Aorta (tissue), 5 donors: ENCODE measurements around the gene SMAD3. TPM values are rescaled to one million over a fixed set of nuclear protein-coding genes. Genes with fewer than 3 reads are reported as not detected.
"Not testable (repeated sequence)": the region's sequence is repeated elsewhere in the genome, so short reads cannot be mapped to it uniquely, and the experiment has no call there.

Source experiments
- ATAC-seq: fragments of 200-7000 bp; cut with Tn5 transposase; one replicate; pipeline ENCODE4 v1.9.1; 2022; ENCODE audit warnings: moderate library complexity; ENCODE audit not compliant: low FRiP score
- DNase-seq, 2 donors: peaks; one replicate each; pipeline ENCODE4 v3.0.0-alpha.2; 2020
- H3K27ac ChIP-seq, 2 donors: one replicate each; pipeline ENCODE4 v1.5.1; 2013; ENCODE audit warnings: low read length in 2 of 2, mild to moderate bottlenecking in 2 of 2, moderate library complexity in 2 of 2, control low read depth in 1 of 2, inconsistent platforms in 1 of 2, low read depth in 1 of 2
- H3K27me3 ChIP-seq, 2 donors: one replicate each; pipeline ENCODE4 v1.6.1; 2013; ENCODE audit warnings: control low read depth in 1 of 2, low read length in 1 of 2, mild to moderate bottlenecking in 1 of 2, moderate library complexity in 1 of 2; ENCODE audit not compliant: insufficient read depth in 2 of 2, control insufficient read depth in 1 of 2
- H3K36me3 ChIP-seq, 2 donors: one replicate each; pipeline ENCODE4 v1.6.1; 2013; ENCODE audit warnings: control low read depth in 1 of 2, low read length in 1 of 2, mild to moderate bottlenecking in 1 of 2; ENCODE audit not compliant: insufficient read depth in 2 of 2, control insufficient read depth in 1 of 2
- H3K4me1 ChIP-seq, 2 donors: one replicate each; pipeline ENCODE4 v1.6.1; 2013; ENCODE audit warnings: low read length in 2 of 2, control low read depth in 1 of 2, mild to moderate bottlenecking in 1 of 2, moderate library complexity in 1 of 2; ENCODE audit not compliant: insufficient read depth in 2 of 2, control insufficient read depth in 1 of 2
- H3K4me3 ChIP-seq, 2 donors: one replicate each; pipeline ENCODE4 v1.5.1; 2013; ENCODE audit warnings: low read length in 2 of 2, control low read depth in 1 of 2, mild to moderate bottlenecking in 1 of 2
- H3K9me3 ChIP-seq: one replicate; pipeline ENCODE4 v1.6.1; 2013; ENCODE audit warnings: mild to moderate bottlenecking, low read length; ENCODE audit not compliant: control insufficient read depth
- WGBS, 2 donors: extraction: QIAGEN DNeasy Blood & Tissue Kit; methylation state at CpG; one replicate each; pipeline ENCODE4 v1.1.7; 2013; 5-methylcytosine and 5-hydroxymethylcytosine counted together
- intact Hi-C, 2 donors: fragments of 100-400 bp; cut with DNase I; formaldehyde crosslinking; loops; one replicate each; pipeline versions ENCODE4 v1.14.2 to v1.15.0; 2022
- polyA plus RNA-seq, 2 donors: library from polyadenylated mRNA; stranded (reverse); fragments of 200-250 nt; gene quantifications; one replicate each; pipeline ENCODE4 v1.2.3, GENCODE V29; 2013
- total RNA-seq, 2 donors: library from RNA; stranded (reverse); fragmentation: NEBNext Ultra II Directional; extraction: Animal tissue kit (Norgen Biotek cat#: 25700); gene quantifications; one replicate each; pipeline ENCODE4 v1.2.1, GENCODE V29; 2021
- donor health status: healthy with polysubstance abuse.
- donor health status: Bipolar disorder and iron deficiency.
- donor health status: DM: no; HTN: no; CAD: no.
- donor health status: DM: no; HTN: no; CAD: no.
- donor health status: DM: yes; HTN: yes; CAD: no.

The SMAD3 gene
- total and polyA plus RNA-seq, 4 donors, result 7.1 to 90.8 (median 55.0) TPM

DNA sequence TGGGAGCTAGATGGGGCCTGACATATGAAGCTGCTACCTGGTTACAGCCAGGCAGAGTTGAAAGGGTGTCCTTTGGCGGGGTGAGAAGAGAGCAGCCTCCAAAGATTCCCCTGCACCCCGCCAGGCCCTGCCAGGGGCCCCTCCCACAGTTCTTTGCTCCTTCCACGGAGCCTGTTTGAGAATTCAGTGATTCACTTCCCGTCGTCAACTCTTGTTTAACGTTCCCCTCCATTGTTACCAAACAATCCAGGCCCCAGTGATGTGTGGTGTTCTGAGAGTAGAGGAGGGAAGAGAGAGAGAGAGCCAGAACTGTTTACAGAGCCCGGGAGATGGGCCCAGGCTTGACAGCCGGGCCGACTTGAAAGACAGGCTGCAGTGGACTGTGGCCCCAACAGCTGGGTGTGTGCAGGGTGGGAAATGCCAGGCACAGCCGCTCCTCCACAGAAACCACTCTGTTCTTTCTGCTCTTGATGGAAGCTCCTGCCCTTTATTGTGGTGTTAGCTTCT, 81.5 kb downstream of the SMAD3 start:
- peak in 1 of 2 donors; percentile 53 for DNase-seq
- ATAC-seq, result peak; percentile 70
- Histone ChIP-seq H3K4me3 (no peak overlapping the region), H3K9me3 (no peaks in the 10 kb centered on the region), H3K27ac (peak overlapping the region in 1 of 2 donors; percentile 41), H3K27me3 (no peaks in the 10 kb centered on the region), H3K4me1 (peaks cover 10 to 19% of the 10 kb centered on the region in 2 donors), H3K36me3 (no peaks in the 10 kb centered on the region)
- 33 to 40% methylated on average over 10 of the region's 10 CpGs for WGBS, 2 donors
- intact Hi-C loops, result loop anchor here in 1 of 2 donors (5.0 kb wide), 1 partner anchor 40 kb away; no protein-coding TSS in a partner anchor

DNA sequence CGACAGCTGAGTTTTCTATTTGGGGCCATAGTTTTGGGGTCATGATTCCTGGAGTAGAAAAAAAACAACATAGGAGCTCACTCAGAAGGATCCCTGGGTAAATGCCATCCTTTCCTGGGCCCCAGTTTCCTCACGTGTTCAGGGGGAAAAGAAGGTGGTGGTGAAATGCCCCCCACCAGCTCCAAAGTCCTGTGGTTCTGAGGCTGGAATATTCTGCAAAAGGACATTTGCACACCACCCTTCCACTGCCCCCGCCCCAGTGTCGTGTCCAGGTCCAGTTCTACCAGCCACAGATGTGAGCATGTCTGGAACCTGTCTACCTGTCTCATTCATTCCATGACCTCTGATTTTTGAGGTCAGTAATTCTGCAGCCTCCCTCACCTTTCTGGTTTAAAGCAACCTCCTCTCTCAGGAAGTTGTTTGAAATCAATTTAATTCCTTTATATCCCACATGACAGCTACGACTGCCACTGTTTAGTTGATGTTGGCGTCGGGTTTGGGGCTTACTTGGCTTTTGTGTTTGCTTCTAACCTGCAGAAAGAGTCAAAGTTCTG, 82.1 kb downstream of the SMAD3 start:
- intact Hi-C loops, result loop anchor here in 1 of 2 donors (5.0 kb wide), 1 partner anchor 40 kb away; no protein-coding TSS in a partner anchor
- peak overlapping the region in 1 of 2 donors; percentile 41 for H3K27ac ChIP-seq
- WGBS, 2 donors, result 64 to 74% methylated on average over 7 of the region's 7 CpGs
- ATAC-seq (no peak), DNase-seq (no peak)
- H3K4me1 ChIP-seq, result peaks cover 10 to 15% of the 10 kb centered on the region in 2 donors
- H3K27me3 ChIP-seq, result no peaks in the 10 kb centered on the region
- H3K36me3 ChIP-seq, result no peaks in the 10 kb centered on the region
- no peak overlapping the region for H3K4me3 ChIP-seq
- H3K9me3 ChIP-seq, result no peaks in the 10 kb centered on the region

- 54 to 55% methylated on average over 6 of the region's 6 CpGs for WGBS, 2 donors
- peaks cover 10 to 12% of the 10 kb centered on the region in 2 donors for H3K4me1 ChIP-seq
- intact Hi-C loops, result loop anchor here in 1 of 2 donors (5.0 kb wide), 1 partner anchor 41 kb away; no protein-coding TSS in a partner anchor
- H3K9me3 ChIP-seq, result no peaks in the 10 kb centered on the region
- DNase-seq (no peak), ATAC-seq (no peak)
- no peak overlapping the region for H3K27ac ChIP-seq
- H3K36me3 ChIP-seq, result no peaks in the 10 kb centered on the region
- H3K4me3 ChIP-seq, result no peak overlapping the region
- H3K27me3 ChIP-seq, result no peaks in the 10 kb centered on the region
Observed at GRCh38 chr15:67148196-67148701, 82.8 kb downstream of the SMAD3 start.

DNA sequence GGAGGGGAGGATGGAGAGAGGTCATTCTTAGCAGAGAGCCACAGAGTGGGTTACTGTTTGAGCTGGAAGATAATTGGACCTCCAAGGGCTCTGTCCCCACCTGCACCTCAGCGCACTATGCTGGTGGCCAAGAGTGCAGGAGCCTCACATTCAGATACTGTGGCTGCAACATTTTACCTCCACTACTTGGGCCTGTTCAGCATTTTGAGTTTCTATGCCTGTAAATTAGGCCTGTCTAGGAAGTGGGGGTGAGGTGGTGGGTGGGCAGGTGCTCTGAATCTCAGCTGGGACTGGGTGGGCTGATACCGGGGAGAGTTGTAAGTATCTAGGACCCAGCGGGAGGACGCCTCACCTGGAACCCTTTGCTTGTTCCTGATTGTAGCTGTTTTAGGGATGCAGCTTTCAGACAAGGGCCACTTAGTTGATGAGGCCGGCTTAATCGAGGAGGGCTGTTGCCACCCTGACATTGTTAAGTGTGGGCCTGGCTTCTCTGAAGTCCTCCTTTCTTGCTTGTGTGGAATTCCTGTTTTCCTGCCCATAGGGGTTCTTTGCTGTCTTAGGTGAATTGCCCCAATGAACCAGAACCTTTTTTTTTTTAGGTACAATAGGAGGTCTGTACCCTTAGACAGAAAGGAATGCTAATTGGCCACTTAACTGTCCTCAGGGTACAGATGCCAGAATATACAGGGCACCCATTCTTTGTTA, 83.8 kb downstream of the SMAD3 start:
- 82 to 84% methylated on average over 6 of the region's 6 CpGs for WGBS, 2 donors
- H3K9me3 ChIP-seq, result no peaks in the 10 kb centered on the region
- peaks cover 10 to 12% of the 10 kb centered on the region in 2 donors for H3K4me1 ChIP-seq
- no peaks in the 10 kb centered on the region for H3K36me3 ChIP-seq
- no peaks in the 10 kb centered on the region for H3K27me3 ChIP-seq
- ATAC-seq, result no peak
- H3K27ac ChIP-seq, result peak overlapping the region in 1 of 2 donors; percentile 65
- DNase-seq, result no peak
- H3K4me3 ChIP-seq, result no peak overlapping the region
- intact Hi-C loops, result loop anchor here in 1 of 2 donors (5.0 kb wide), 1 partner anchor 42 kb away; no protein-coding TSS in a partner anchor

GRCh38 chr15:67149773-67150022, 84.3 kb downstream of the SMAD3 start:
- intact Hi-C loops, result loop anchor here in 1 of 2 donors (5.0 to 10.0 kb wide), 2 partner anchors 42 to 105 kb away; partner anchors contain the start of genes AAGAB and IQCH
- 29 to 36% methylated on average over 1 of the region's 1 CpG for WGBS, 2 donors
- no peaks in the 10 kb centered on the region for H3K9me3 ChIP-seq
- H3K27me3 ChIP-seq, result no peaks in the 10 kb centered on the region
- peaks cover 10 to 12% of the 10 kb centered on the region in 2 donors for H3K4me1 ChIP-seq
- H3K36me3 ChIP-seq, result no peaks in the 10 kb centered on the region
- H3K27ac ChIP-seq, result peak overlapping the region in 1 of 2 donors; percentile 42
- ATAC-seq (no peak), DNase-seq (no peak)
- no peak overlapping the region for H3K4me3 ChIP-seq

DNA sequence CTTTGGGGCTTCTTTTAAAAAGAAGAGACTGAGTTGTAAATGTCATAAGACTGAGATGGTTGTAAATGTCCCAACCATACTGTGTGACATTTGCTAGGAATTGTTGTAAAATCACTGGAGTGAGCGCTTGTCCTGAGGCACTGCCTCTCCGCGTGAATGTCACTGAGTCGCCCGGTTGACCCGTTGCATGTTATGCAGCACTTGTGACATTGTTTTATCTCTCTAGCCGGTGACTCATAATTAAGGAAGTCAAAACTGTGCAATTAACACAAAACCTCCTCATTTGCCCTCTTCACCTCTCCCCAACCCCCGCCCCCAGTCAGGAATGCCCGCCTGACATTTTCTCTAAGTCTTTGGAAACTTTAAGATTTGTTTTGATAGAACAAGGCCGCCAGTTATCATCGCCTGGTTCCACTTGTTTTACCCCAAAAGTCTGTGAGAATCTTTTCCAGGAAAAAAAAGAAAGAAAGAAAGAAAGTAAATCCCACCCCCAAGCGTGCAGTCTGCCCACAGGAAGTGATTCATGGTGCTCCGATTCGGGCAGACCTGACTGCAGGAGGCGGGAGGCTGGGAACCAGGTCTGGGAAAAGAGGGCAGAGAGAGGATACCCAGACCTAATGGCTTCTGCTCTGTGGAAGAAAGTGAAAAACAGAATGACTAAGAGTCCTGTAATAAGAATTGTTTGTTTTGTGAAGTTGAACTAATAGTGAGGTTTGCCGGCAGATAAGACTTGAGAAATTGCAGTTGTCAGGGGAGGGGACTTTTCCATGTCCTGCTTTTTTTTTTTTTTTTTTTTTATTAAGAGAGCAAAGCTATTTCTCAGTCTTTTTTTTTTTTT, 84.8 kb downstream of the SMAD3 start:
- intact Hi-C loops, result loop anchor here in 1 of 2 donors (10.0 kb wide), 1 partner anchor 105 kb away; the partner anchor contains the start of genes AAGAB and IQCH
- 26 to 29% methylated on average over 16 of the region's 16 CpGs for WGBS, 2 donors
- no peak overlapping the region for H3K4me3 ChIP-seq

DNA sequence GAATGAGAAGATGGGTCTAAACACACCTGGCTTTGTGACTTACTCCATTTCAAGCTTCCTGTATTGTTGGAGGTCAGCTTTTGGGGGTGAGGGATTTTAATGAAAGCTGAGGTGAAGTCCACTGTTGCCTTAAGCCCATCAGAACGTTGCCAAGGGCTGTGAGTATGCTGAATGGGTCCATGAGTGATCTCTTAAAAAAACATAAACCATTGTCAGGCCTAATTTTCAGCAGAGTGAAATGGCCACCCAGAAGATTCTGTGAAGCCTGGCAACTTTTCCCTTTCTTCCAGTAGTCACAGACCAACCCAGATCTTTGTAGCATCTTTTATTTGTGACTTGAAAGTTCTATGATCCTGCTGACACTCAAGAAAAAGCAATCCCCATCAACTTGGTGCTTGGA, 87.0 kb downstream of the SMAD3 start:
- Histone ChIP-seq H3K27ac (no peak overlapping the region), H3K27me3 (no peaks in the 10 kb centered on the region), H3K4me3 (no peak overlapping the region), H3K4me1 (peaks cover 8 to 12% of the 10 kb centered on the region in 2 donors), H3K9me3 (no peaks in the 10 kb centered on the region), H3K36me3 (no peaks in the 10 kb centered on the region)
- intact Hi-C loops, result loop anchor here in 1 of 2 donors (10.0 kb wide), 1 partner anchor 102 kb away; the partner anchor contains the start of genes AAGAB and IQCH
- ATAC-seq (no peak), DNase-seq (no peak)
- WGBS, 2 donors, result 18 to 34% methylated on average over 1 of the region's 1 CpG

More for the DNA sequence above, 84.8 kb downstream of the SMAD3 start:
- no peaks in the 10 kb centered on the region for H3K27me3 ChIP-seq
- DNase-seq, result peak; percentile 91
- no peaks in the 10 kb centered on the region for H3K36me3 ChIP-seq
- peaks cover 10 to 12% of the 10 kb centered on the region in 2 donors for H3K4me1 ChIP-seq
- peak overlapping the region in 1 of 2 donors; percentile 72 for H3K27ac ChIP-seq
- no peaks in the 10 kb centered on the region for H3K9me3 ChIP-seq
- peak; percentile 87 for ATAC-seq

DNA sequence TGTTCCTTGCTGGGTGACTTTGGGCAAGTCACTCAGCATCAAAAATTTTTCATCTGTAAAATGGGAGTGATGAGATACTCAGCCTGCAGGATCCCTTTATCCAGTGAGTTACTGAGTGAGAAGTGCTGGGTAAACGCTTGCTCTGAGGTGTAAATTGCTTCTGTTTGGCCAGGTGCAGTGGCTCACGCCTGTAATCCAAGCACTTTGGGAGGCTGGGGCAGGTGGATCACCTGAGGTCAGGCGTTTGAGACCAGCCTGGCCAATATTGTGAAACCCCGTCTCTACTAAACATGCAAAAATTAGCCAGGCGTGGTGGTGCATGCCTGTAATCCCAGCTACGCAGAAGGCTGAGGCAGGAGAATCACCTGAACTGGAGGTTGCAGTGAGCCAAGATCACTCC, 87.6 kb downstream of the SMAD3 start:
- not testable (repeated sequence) for H3K36me3 ChIP-seq, ATAC-seq, H3K9me3 ChIP-seq, H3K27ac ChIP-seq, H3K4me1 ChIP-seq, H3K4me3 ChIP-seq, DNase-seq, H3K27me3 ChIP-seq
- WGBS, 2 donors, result 93 to 94% methylated on average over 6 of the region's 6 CpGs
- intact Hi-C loops, result loop anchor here in 1 of 2 donors (10.0 kb wide), 1 partner anchor 102 kb away; the partner anchor contains the start of genes AAGAB and IQCH
